A172 (cell line): ENCODE results near the gene GDPD5. TPM values are rescaled to one million over a fixed set of nuclear protein-coding genes. Genes with fewer than 3 reads are reported as not detected.
A peak's percentile ranks its signal among the peaks of the same experiment; 100 is the strongest.

Source experiments
- DNase-seq: peaks from one replicate; pipeline ENCODE4 v3.0.0-alpha.2; 2015; ENCODE audit warnings: low spot score
- total RNA-seq: library from RNA; depleted of rRNA; stranded (reverse); fragments of >200 nt; shearing (Covaris generic); gene quantifications from 2 replicates; pipeline ENCODE4 v1.2.3, GENCODE V29; 2014

Gene GDPD5
- total RNA-seq, 1 experiment from 2014 or later, result 33.7 TPM

DNA sequence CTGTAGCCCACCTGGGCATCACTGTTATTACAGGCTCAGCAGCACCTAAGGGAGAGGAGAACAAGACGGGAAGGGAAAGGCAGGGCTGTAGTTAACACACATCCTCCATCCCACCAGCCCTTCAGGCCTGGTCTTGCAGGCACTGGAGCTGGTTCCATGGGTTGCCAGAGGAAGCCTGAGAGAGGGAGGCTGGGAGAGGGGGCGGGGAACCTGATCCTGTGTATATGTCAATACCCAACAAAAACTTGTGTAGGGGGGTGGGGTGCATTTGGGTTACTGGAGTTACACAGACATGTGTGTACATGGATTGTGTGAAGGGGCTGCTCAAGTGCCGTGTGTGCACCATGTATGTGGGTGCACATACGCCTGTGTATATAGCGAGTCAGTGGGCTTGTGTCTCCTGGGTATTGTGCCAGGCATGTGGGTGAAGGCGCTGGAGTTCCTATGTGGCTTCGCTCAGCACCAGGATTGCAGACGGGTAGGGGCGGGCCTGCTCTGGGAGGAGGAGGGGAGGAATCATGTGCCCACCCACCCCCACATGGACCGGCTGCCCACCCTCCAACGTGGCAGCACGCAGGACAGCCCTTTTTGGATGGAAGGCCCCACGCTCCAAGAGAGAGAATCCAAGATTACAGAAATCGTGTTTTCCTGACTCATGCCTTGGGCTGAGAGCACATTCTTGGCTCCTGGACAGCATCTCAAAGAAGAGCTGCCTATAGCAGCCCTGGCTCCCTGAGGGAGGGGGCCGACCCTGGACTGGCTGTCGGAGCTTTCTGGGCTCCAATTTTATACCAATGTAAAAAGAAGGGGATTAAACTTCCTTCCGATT lies 32.1 kb upstream of the GDPD5 start:
- DNase-seq, result peak; percentile 83

DNA sequence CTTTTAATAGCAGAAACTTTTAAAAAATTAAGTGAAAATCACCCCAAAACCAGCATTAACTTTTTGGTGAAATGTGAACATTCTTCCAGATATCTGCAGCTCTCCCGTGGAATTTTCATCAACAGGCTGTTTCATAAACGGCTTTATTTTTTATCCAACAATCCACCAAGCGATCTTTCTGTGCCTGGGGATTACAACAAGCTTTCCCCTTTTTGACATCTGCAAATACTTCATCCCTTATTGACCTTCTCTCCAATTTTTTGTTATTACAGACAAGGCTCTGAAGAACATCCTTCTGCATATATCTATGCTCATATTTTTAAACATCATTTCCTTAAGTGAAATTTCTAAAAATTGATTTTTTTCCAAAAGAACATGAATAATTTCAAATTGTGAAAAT lies 30.5 kb upstream of the GDPD5 start:
- DNase-seq, result no peak

DNA sequence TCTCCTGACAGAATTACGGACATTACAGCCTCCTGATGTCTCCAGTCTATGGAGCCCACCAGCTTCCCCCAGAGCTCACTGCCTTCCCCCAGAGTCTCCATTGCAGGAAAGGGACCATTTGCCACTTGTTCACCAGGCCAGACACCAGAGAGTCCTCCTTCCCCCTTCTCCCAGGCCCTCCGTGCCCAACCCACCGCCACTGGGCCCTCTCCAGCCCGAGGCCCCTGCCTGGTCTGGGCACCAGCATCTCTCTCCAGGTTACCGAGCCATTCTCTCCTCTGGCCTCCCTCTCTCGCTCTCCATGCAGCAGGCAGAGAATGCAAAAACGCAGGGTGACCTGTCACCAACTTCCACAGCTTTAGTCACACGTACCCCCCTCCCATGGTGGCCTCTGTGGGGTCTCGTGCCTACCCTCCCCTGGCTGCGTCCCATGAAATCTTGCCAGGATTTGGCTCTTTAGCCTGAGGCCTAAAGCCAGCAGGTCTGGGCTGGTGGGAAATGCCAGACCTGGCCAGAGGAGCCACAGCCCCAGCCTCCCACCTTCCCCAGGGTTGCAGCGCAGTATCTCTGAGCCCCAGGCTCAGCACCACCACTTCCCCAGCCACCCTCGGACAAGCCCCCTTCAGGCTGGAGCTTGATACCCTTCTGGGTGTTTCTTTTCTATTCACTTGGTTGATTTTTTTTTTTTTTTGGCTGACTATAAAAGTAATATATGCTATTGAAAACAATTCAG lies 29.5 kb upstream of the GDPD5 start:
- no peak for DNase-seq

GRCh38 chr11:75554258-75555022 lies 28.7 kb upstream of the GDPD5 start:
- DNase-seq, result peak; percentile 46

GRCh38 chr11:75553889-75554257 lies 28.1 kb upstream of the GDPD5 start:
- no peak for DNase-seq

- no peak for DNase-seq
These were observed 27.4 kb upstream of the GDPD5 start for GRCh38 chr11:75553182-75553581.

- no peak for DNase-seq
These were observed 23.7 kb upstream of the GDPD5 start for GRCh38 chr11:75549370-75549958.

GRCh38 chr11:75548595-75549272 lies 23.0 kb upstream of the GDPD5 start:
- DNase-seq, result no peak

- peak; percentile 69 for DNase-seq
These were observed 21.9 kb upstream of the GDPD5 start for GRCh38 chr11:75547617-75548058.

GRCh38 chr11:75547177-75547576 lies 21.4 kb upstream of the GDPD5 start:
- no peak for DNase-seq

- no peak for DNase-seq
These were observed 18.1 kb upstream of the GDPD5 start for GRCh38 chr11:75543806-75544205.

DNA sequence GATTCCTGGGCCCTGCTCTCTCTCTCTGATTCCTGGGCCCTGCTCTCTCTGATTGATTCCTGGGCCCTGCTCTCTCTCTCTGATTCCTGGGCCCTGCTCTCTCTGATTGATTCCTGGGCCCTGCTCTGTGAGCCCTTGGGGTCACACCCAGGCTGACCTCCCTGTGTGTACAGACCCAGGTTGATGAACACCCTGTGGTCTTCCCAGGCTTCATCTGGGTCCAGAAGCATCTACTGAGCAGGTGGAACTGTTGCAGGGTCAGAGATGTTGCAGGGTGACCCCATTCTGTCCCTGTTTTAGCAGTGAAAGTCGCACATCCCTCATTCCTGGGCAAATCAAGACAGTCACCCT lies 16.3 kb upstream of the GDPD5 start:
- no peak for DNase-seq

GRCh38 chr11:75541193-75542087 lies 15.7 kb upstream of the GDPD5 start:
- DNase-seq, result no peak

DNA sequence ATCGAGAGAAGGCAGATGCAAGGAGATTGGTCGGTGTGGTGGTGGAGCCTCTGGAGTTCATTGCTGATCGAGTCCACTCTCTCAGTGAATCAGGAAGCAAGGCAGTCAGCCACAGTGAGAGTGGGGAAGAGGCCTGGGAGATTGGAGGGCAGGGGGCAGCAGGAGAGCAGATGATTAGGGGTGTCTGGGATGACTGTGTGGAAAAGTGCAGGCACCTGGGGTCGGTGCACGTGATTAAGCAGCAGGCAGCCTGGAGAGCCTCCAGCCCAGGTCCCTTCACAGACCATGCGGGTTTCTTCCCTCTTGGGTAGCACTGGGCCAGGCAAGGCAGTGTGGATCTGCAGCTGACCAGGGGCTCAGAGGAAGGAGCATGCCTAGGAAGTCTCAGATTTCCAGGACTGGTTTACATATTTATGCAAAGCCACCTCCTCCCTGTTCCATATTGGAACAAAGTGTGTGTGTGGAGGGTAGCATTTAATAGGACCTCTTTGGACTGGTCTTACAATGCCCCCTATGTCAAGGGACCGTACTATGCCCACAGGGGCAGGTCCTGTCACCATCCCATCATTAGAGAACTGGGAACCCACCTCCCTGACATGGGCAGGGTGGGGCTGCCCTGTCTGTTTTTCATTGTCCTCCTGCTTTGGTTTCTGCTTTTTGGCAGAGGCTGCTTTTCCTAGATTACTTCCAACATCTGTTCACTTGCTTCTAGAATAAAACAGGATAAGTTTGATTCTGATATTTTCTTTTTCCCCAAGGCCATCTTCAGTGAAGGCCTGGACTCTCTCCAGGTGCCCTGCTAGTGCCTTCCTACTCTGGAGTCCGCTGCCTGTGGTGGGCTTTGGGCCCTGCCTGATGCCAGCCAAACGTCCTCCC lies 14.0 kb upstream of the GDPD5 start:
- no peak for DNase-seq

- no peak for DNase-seq
These were observed 12.6 kb upstream of the GDPD5 start for GRCh38 chr11:75538150-75538942.

- DNase-seq, result no peak
These were observed 12.0 kb upstream of the GDPD5 start for GRCh38 chr11:75537740-75538139.

DNA sequence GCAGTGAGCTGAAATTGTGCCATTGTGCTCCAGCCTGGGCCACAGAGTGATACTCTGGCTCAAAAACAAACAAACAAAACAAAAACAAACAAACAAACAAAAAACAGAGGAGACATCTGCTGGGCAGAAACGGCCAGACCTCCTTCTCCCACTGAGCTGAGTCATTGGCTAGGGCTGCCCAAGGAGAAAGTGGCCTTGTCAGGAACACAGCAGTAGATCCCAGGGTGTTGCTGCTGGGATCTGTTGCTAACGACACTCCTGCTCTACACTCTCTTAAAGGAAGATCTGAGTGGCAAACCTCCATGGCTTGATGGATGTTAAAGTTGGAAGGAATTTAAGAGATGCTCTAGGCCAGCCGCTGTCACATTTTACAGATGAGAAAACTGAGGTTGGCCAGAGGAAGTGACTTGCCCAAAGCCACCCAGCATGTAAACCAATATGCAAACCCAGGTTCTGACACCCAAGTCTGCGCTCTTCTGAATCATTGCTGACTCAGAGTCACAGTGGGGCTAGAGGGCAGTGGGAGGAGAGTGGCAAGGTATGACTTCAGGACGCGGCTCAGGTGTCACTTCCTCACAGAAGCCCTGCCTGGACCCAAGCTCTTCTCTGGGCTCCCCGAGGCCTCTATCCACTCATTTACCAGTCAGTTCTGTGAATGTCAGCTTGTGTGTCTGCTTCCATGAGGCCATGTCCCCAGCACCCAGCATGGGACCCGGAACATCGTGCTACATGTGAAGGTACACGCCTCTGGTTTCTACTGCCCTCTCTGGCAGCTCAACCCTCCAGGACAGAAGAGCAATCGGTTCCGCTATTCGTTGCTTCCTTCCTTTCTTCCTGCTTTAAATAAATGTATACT lies 11.3 kb upstream of the GDPD5 start:
- DNase-seq, result peak; percentile 62

DNA sequence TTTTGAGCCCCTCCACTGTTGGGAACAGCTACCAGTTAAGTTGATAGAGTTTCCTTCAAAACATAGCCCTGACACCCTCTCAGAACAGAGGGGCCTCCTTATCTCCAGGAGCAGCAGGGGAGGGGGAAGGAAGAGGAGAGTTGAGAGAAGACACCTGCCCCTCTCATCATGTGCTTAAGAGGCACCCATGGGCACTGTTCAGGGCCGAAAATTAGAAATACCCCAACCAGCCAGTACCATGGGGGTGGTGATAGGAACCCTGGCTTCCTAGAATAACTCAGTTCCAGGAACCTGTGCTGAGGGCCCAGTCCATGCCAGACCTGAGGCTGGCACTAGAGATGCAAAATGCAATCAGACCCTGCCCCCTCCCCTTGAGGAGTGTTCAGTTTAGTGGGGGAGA lies 9.3 kb upstream of the GDPD5 start:
- DNase-seq, result no peak
